Activated CD8-positive, alpha-beta memory T cell treated with anti-CD3 and anti-CD28 coated beads, Interleukin-2, amount 50 U/mL, for 1 hour (primary cell): Measurements from ENCODE around the gene MPO.

Source experiments
- DNase-seq: peaks from one replicate; pipeline ENCODE4 v3.0.0-alpha.2; 2020; ENCODE audit errors: extremely low read depth

The MPO gene

GRCh38 chr17:58306131-58306951 lies 25.6 kb upstream of the MPO start:
- DNase-seq, result no peak

GRCh38 chr17:58305626-58306025 lies 24.9 kb upstream of the MPO start:
- no peak for DNase-seq

- no peak for DNase-seq
These were observed 24.2 kb upstream of the MPO start for GRCh38 chr17:58304750-58305486.

- no peak for DNase-seq
These were observed 23.4 kb upstream of the MPO start for GRCh38 chr17:58303971-58304749.

GRCh38 chr17:58302919-58303585 lies 22.3 kb upstream of the MPO start:
- DNase-seq, result no peak

GRCh38 chr17:58302171-58302918 lies 21.6 kb upstream of the MPO start:
- DNase-seq, result no peak

GRCh38 chr17:58301504-58302150 lies 20.9 kb upstream of the MPO start:
- DNase-seq, result no peak

GRCh38 chr17:58300336-58300735 lies 19.6 kb upstream of the MPO start:
- DNase-seq, result no peak

GRCh38 chr17:58294034-58294433 lies 13.3 kb upstream of the MPO start:
- DNase-seq, result no peak

GRCh38 chr17:58291246-58291645 lies 10.5 kb upstream of the MPO start:
- no peak for DNase-seq

GRCh38 chr17:58289869-58290268 lies 9.1 kb upstream of the MPO start:
- no peak for DNase-seq

- DNase-seq, result no peak
These were observed 4.7 kb upstream of the MPO start for GRCh38 chr17:58285422-58285810.

GRCh38 chr17:58284613-58285421 lies 4.1 kb upstream of the MPO start:
- no peak for DNase-seq

- DNase-seq, result no peak
These were observed 3.2 kb upstream of the MPO start for GRCh38 chr17:58283674-58284612.

- no peak for DNase-seq
These were observed 1.7 kb upstream of the MPO start for GRCh38 chr17:58282442-58282841.

- no peak for DNase-seq
These were observed 826 bp upstream of the MPO start for GRCh38 chr17:58281511-58282011.

- no peak for DNase-seq
These were observed 827 bp downstream of the MPO start for GRCh38 chr17:58279736-58280479.
